Skin of body (tissue), 2 donors: ENCODE results near the gene LYRM9. TPM values are rescaled to one million over a fixed set of nuclear protein-coding genes. Genes with fewer than 3 reads are reported as not detected.
"Not testable (repeated sequence)": the region's sequence is repeated elsewhere in the genome, so short reads cannot be mapped to it uniquely, and the experiment has no call there.

ENCODE experiments used
- DNase-seq: peaks from one replicate; lab custom pipeline; 2025; lab: John Stamatoyannopoulos, UW
- total RNA-seq: library from RNA; depleted of rRNA; stranded (reverse); fragments of >200 nt; gene quantifications from one replicate; pipeline ENCODE4 v1.2.3, GENCODE V29; 2014

The LYRM9 gene
- total RNA-seq, 1 donor from 2014 or later, result 10.8 TPM

GRCh38 chr17:27878776-27879562, 14.2 kb downstream of the LYRM9 start:
- no peak for DNase-seq

GRCh38 chr17:27873746-27874145, 19.4 kb downstream of the LYRM9 start:
- no peak for DNase-seq

GRCh38 chr17:27873211-27873610, 20.0 kb downstream of the LYRM9 start:
- DNase-seq, result no peak

GRCh38 chr17:27872776-27873175, 20.4 kb downstream of the LYRM9 start:
- DNase-seq, result no peak

GRCh38 chr17:27871407-27871806, 21.8 kb downstream of the LYRM9 start:
- no peak for DNase-seq

GRCh38 chr17:27870345-27870744, 22.8 kb downstream of the LYRM9 start:
- DNase-seq, result no peak

- no peak for DNase-seq
These were observed 24.6 kb downstream of the LYRM9 start for GRCh38 chr17:27868565-27868964.

- no peak for DNase-seq
These were observed 30.3 kb downstream of the LYRM9 start for GRCh38 chr17:27862840-27863239.

- DNase-seq, result no peak
These were observed 31.2 kb downstream of the LYRM9 start for GRCh38 chr17:27862004-27862403.

GRCh38 chr17:27860971-27861664, 32.0 kb downstream of the LYRM9 start:
- DNase-seq, result no peak

- DNase-seq, result no peak
These were observed 34.4 kb downstream of the LYRM9 start for GRCh38 chr17:27858621-27859305.

- no peak for DNase-seq
These were observed 36.3 kb downstream of the LYRM9 start for GRCh38 chr17:27856676-27857432.

- DNase-seq, result no peak
These were observed 37.7 kb downstream of the LYRM9 start for GRCh38 chr17:27855454-27855853.

GRCh38 chr17:27854163-27854562, 39.0 kb downstream of the LYRM9 start:
- no peak for DNase-seq

GRCh38 chr17:27853091-27853490, 40.1 kb downstream of the LYRM9 start:
- DNase-seq, result no peak

- DNase-seq, result no peak
These were observed 43.5 kb downstream of the LYRM9 start for GRCh38 chr17:27849474-27850185.

- DNase-seq, result no peak
These were observed 44.2 kb downstream of the LYRM9 start for GRCh38 chr17:27848931-27849330.

- DNase-seq, result not testable (repeated sequence)
These were observed 46.3 kb downstream of the LYRM9 start for GRCh38 chr17:27846808-27847307.

- DNase-seq, result no peak
These were observed 47.0 kb downstream of the LYRM9 start for GRCh38 chr17:27846042-27846655.
